Vagina (tissue), 2 donors: ENCODE results near the gene FGFRL1. TPM values are rescaled to one million over a fixed set of nuclear protein-coding genes. Genes with fewer than 3 reads are reported as not detected.

ENCODE experiments used
- DNase-seq, 2 donors: peaks; one replicate each; pipeline ENCODE4 v3.0.0-alpha.2; 2017; ENCODE audit errors: extremely low spot score in 2 of 2
- H3K27ac ChIP-seq: fragments of 200-600 bp; sonication (generic); one replicate; pipeline ENCODE4 v1.5.1; 2019
- H3K27me3 ChIP-seq: fragments of 200-600 bp; sonication (generic); one replicate; pipeline ENCODE4 v1.5.1; 2019
- H3K36me3 ChIP-seq, 2 donors: fragments of 200-600 bp; sonication (generic); one replicate each; pipeline ENCODE4 v1.5.1; 2017 to 2019
- H3K4me1 ChIP-seq: fragments of 200-600 bp; sonication (generic); one replicate; pipeline ENCODE4 v1.5.1; 2019
- H3K4me3 ChIP-seq, 2 donors: fragments of 200-600 bp; sonication (generic); 1 replicate in 1 of 2; 2 replicates in 1 of 2; pipeline ENCODE4 v1.5.1; 2016 to 2019
- H3K9me3 ChIP-seq: fragments of 200-600 bp; sonication (generic); one replicate; pipeline ENCODE4 v1.5.1; 2019
- POLR2A ChIP-seq, 2 donors: fragments of 450-650 bp; IDR thresholded peaks; one replicate each; pipeline ENCODE4 v1.6.1; 2017; ENCODE audit warnings: antibody characterized with exemption in 2 of 2, mild to moderate bottlenecking in 2 of 2, moderate library complexity in 2 of 2
- POLR2AphosphoS5 ChIP-seq, 2 donors: sonication (generic); formaldehyde crosslinking; IDR thresholded peaks; one replicate each; pipeline ENCODE4 v1.9.0; 2017; ENCODE audit warnings: antibody characterized with exemption in 2 of 2, mild to moderate bottlenecking in 2 of 2, low read depth in 1 of 2; ENCODE audit not compliant: insufficient read depth in 1 of 2
- intact Hi-C: fragments of 100-400 bp; cut with DNase I; formaldehyde crosslinking; loops from one replicate; pipeline ENCODE4 v1.15.1; 2023
- total RNA-seq: library from RNA; depleted of rRNA; stranded (reverse); fragments of >200 nt; gene quantifications from one replicate; pipeline ENCODE4 v1.2.3, GENCODE V29; 2016
- TF ChIP-seq, protein P1 (sequence below), 3 experiments: fragments of 450-650 bp in 2 of 3; fragments of 200-600 bp in 1 of 3; sonication (generic) in 1 of 3; IDR thresholded peaks; one replicate each; pipeline ENCODE4 v1.5.1; 2017 to 2019; ENCODE audit warnings: antibody characterized with exemption in 3 of 3, mild to moderate bottlenecking in 2 of 3, moderate library complexity in 2 of 3

FGFRL1 gene
- total RNA-seq, 1 donor from 2014 or later, result 20.9 TPM

DNA sequence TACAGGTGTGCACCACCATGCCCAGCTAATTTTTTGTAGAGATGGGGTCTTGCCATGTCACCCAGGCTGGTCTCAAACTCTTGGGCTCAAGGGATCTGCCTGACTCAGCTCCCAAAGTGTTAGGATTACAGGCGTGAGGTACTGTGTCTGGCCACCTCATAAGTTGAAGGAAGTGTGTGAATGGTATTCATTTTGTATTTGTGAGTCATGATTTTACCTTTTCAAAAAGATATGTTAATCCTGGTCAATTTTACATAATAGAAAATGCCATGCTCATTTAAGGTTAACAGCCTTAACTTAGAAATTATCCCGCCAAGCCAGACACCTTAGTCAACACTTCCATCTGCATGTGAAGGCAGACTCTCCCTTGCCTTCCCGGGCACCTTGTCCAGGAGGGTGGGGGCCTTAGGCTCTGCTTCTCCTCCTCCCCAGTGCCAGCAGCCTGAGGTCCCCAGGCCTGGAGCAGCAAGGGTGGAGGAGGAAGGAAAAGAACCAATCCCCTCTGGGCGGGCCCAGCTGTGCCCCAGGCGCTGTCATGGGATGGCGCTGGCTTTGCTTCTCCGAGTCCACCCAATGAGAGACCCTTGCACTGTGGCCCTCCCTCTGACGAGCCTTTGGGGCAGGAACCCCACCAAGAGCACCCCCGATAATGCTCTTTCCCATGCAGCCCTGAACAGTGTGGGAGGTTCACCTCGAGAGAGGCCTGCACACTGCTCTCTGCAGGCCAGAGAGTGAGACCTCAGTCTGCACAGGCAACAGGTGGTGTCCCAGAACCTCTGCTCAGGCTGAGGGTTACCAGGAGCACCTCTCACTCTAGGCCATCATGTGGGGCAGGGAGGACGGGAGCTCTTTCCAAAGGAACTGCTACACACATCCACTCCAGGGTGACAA lies 64.6 kb downstream of the FGFRL1 start:
- Histone ChIP-seq H3K27ac (no peak overlapping the region), H3K4me1 (no peaks in the 10 kb centered on the region), H3K4me3 (no peak overlapping the region), H3K27me3 (no peaks in the 10 kb centered on the region), H3K9me3 (no peaks in the 10 kb centered on the region), H3K36me3 (no peaks in the 10 kb centered on the region)
- TF ChIP-seq, protein P1, sequence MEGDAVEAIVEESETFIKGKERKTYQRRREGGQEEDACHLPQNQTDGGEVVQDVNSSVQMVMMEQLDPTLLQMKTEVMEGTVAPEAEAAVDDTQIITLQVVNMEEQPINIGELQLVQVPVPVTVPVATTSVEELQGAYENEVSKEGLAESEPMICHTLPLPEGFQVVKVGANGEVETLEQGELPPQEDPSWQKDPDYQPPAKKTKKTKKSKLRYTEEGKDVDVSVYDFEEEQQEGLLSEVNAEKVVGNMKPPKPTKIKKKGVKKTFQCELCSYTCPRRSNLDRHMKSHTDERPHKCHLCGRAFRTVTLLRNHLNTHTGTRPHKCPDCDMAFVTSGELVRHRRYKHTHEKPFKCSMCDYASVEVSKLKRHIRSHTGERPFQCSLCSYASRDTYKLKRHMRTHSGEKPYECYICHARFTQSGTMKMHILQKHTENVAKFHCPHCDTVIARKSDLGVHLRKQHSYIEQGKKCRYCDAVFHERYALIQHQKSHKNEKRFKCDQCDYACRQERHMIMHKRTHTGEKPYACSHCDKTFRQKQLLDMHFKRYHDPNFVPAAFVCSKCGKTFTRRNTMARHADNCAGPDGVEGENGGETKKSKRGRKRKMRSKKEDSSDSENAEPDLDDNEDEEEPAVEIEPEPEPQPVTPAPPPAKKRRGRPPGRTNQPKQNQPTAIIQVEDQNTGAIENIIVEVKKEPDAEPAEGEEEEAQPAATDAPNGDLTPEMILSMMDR (IDR thresholded peaks at IDR 0.05), result no peak
- TF ChIP-seq POLR2AphosphoS5 (IDR thresholded peaks at IDR 0.05; ENCODE audit: insufficient read depth in 1 of 2, low read depth in 1 of 2), result no peak
- no peak for TF ChIP-seq POLR2A (IDR thresholded peaks at IDR 0.05)
- DNase-seq, result no peak
- intact Hi-C loops, result no loop called here

Other genes starting within 250 kb of the FGFRL1 start
- 0.98 TPM for gene CPLX1, start 185.5 kb upstream of the FGFRL1 start, total RNA-seq
- 89.1 TPM for gene GAK, start 79.3 kb upstream of the FGFRL1 start, total RNA-seq
- 56.5 TPM for gene TMEM175, start 79.2 kb upstream of the FGFRL1 start, total RNA-seq
- 16.2 TPM for gene DGKQ, start 38.1 kb upstream of the FGFRL1 start, total RNA-seq
- gene IDUA, start 24.6 kb upstream of the FGFRL1 start, total RNA-seq, result 28.0 TPM
- gene SLC26A1, start 18.2 kb upstream of the FGFRL1 start, total RNA-seq, result 2.9 TPM
- gene RNF212, start 101.9 kb downstream of the FGFRL1 start, total RNA-seq, result 7.9 TPM
- gene SPON2, start 161.0 kb downstream of the FGFRL1 start, total RNA-seq, result 72.2 TPM
- 93.1 TPM for gene CTBP1, start 237.5 kb downstream of the FGFRL1 start, total RNA-seq